Right atrium auricular region (tissue), 2 donors: ENCODE measurements around the gene JARID2. TPM values are rescaled to one million over a fixed set of nuclear protein-coding genes. Genes with fewer than 3 reads are reported as not detected.
A peak's percentile ranks its signal among the peaks of the same experiment; 100 is the strongest.

Experiments used
- DNase-seq: peaks from one replicate; pipeline ENCODE4 v3.0.0-alpha.2; 2019; ENCODE audit warnings: low spot score
- H3K27ac ChIP-seq, 2 donors: fragments of 200-600 bp; sonication (generic); 1 replicate in 1 of 2; 2 replicates in 1 of 2; pipeline ENCODE4 v1.5.1; 2016 to 2019
- H3K27me3 ChIP-seq, 2 donors: fragments of 200-600 bp; sonication (generic); one replicate each; pipeline versions ENCODE4 v1.5.1 to v1.6.0; 2017 to 2019
- H3K36me3 ChIP-seq: fragments of 200-600 bp; sonication (generic); one replicate; pipeline ENCODE4 v1.5.1; 2016
- H3K4me1 ChIP-seq, 2 donors: fragments of 200-600 bp; sonication (generic); one replicate each; pipeline versions ENCODE4 v1.5.1 to v1.6.0; 2017 to 2019
- H3K4me3 ChIP-seq, 2 donors: fragments of 200-600 bp; sonication (generic); 1 replicate in 1 of 2; 2 replicates in 1 of 2; pipeline ENCODE4 v1.5.1; 2017 to 2019; ENCODE audit warnings: mild to moderate bottlenecking in 1 of 2, moderate library complexity in 1 of 2
- H3K9me3 ChIP-seq, 2 donors: fragments of 200-600 bp; sonication (generic); one replicate each; pipeline ENCODE4 v1.5.1; 2019
- CTCF ChIP-seq, 2 donors: fragments of 200-600 bp; sonication (generic); IDR thresholded peaks; one replicate each; pipeline ENCODE4 v1.5.1; 2019; ENCODE audit warnings: antibody characterized with exemption in 2 of 2
- total RNA-seq, 2 donors: library from RNA; depleted of rRNA; stranded (reverse); fragments of >200 nt; gene quantifications; one replicate each; pipeline ENCODE4 v1.1.0, GENCODE V29; 2016

JARID2 gene
- total RNA-seq, 2 donors from 2014 or later: 6.5 to 6.7 TPM

GRCh38 chr6:15530411-15530810, 284.5 kb downstream of the JARID2 start:
- peaks cover 0 to 3% of the 10 kb centered on the region in 2 donors for H3K4me1 ChIP-seq
- H3K9me3 ChIP-seq: no peaks in the 10 kb centered on the region
- H3K27me3 ChIP-seq: no peaks in the 10 kb centered on the region
- peaks cover 15% of the 10 kb centered on the region for H3K36me3 ChIP-seq
- H3K27ac ChIP-seq: no peak overlapping the region
- no peak for TF ChIP-seq CTCF (IDR thresholded peaks at IDR 0.05)
- no peak overlapping the region for H3K4me3 ChIP-seq
- peak; percentile 52 for DNase-seq

- Histone ChIP-seq H3K9me3 (no peaks in the 10 kb centered on the region), H3K27ac (no peak overlapping the region), H3K4me1 (peaks cover 0 to 16% of the 10 kb centered on the region in 2 donors), H3K36me3 (peaks cover 15% of the 10 kb centered on the region), H3K4me3 (no peak overlapping the region), H3K27me3 (no peaks in the 10 kb centered on the region)
- TF ChIP-seq CTCF (IDR thresholded peaks at IDR 0.05): no peak
- peak; percentile 28 for DNase-seq
Observed at GRCh38 chr6:15531973-15532372, 286.1 kb downstream of the JARID2 start.

GRCh38 chr6:15533379-15534026, 287.6 kb downstream of the JARID2 start:
- Histone ChIP-seq H3K27me3 (no peaks in the 10 kb centered on the region), H3K27ac (no peak overlapping the region), H3K9me3 (no peaks in the 10 kb centered on the region), H3K4me3 (no peak overlapping the region), H3K36me3 (peaks cover 15% of the 10 kb centered on the region), H3K4me1 (peaks cover 0 to 16% of the 10 kb centered on the region in 2 donors)
- DNase-seq: peak; percentile 36
- no peak for TF ChIP-seq CTCF (IDR thresholded peaks at IDR 0.05)

- no peak for TF ChIP-seq CTCF (IDR thresholded peaks at IDR 0.05)
- H3K27me3 ChIP-seq: no peaks in the 10 kb centered on the region
- no peak overlapping the region for H3K27ac ChIP-seq
- DNase-seq: peak; percentile 42
- H3K4me1 ChIP-seq: peaks cover 0 to 16% of the 10 kb centered on the region in 2 donors
- H3K36me3 ChIP-seq: peaks cover 7% of the 10 kb centered on the region
- H3K9me3 ChIP-seq: no peaks in the 10 kb centered on the region
- H3K4me3 ChIP-seq: no peak overlapping the region
Observed at GRCh38 chr6:15534974-15535373, 289.1 kb downstream of the JARID2 start.

GRCh38 chr6:15535495-15536197, 289.8 kb downstream of the JARID2 start:
- DNase-seq: no peak
- H3K4me3 ChIP-seq: no peak overlapping the region

More at GRCh38 chr6:15535495-15536197, 289.8 kb downstream of the JARID2 start:
- peaks cover 7% of the 10 kb centered on the region for H3K36me3 ChIP-seq
- H3K27me3 ChIP-seq: no peaks in the 10 kb centered on the region
- no peak for TF ChIP-seq CTCF (IDR thresholded peaks at IDR 0.05)
- H3K9me3 ChIP-seq: no peaks in the 10 kb centered on the region
- H3K4me1 ChIP-seq: peaks cover 0 to 16% of the 10 kb centered on the region in 2 donors
- no peak overlapping the region for H3K27ac ChIP-seq
